RWPE1 (cell line): Measurements from ENCODE around the gene COMMD9.

Experiments used
- CTCF ChIA-PET: fragments of 350-600 bp; sonication (Branson Sonifier 250); formaldehyde crosslinking; extraction: SDS; loops from one replicate; lab custom pipeline; 2021; lab: Yijun Ruan, JAX
- POLR2A ChIA-PET: fragments of 400-600 bp; formaldehyde crosslinking; extraction: SDS; loops from one replicate; lab custom pipeline; 2020; ENCODE audit warnings: antibody characterized with exemption; ENCODE audit not compliant: low non-redundant PET; lab: Yijun Ruan, JAX
- DNase-seq: peaks from one replicate; pipeline ENCODE4 v3.0.0; 2012; ENCODE audit warnings: low spot score
- H3K27ac ChIP-seq: fragments of 450-650 bp; 2 replicates; pipeline ENCODE4 v1.5.1; 2017
- TF ChIP-seq, protein P1 (sequence below): fragments of 450-650 bp; conservative IDR thresholded peaks from 2 replicates; pipeline ENCODE4 v1.5.1; 2017; ENCODE audit warnings: low read depth, mild to moderate bottlenecking

COMMD9 gene

GRCh38 chr11:36240173-36240572 is 49.1 kb downstream of the COMMD9 start:
- POLR2A ChIA-PET: interaction anchor here (0.6 kb wide), 1 partner anchor 249 kb away, joined by 3 read pairs; no protein-coding TSS in a partner anchor
- TF ChIP-seq, protein P1, sequence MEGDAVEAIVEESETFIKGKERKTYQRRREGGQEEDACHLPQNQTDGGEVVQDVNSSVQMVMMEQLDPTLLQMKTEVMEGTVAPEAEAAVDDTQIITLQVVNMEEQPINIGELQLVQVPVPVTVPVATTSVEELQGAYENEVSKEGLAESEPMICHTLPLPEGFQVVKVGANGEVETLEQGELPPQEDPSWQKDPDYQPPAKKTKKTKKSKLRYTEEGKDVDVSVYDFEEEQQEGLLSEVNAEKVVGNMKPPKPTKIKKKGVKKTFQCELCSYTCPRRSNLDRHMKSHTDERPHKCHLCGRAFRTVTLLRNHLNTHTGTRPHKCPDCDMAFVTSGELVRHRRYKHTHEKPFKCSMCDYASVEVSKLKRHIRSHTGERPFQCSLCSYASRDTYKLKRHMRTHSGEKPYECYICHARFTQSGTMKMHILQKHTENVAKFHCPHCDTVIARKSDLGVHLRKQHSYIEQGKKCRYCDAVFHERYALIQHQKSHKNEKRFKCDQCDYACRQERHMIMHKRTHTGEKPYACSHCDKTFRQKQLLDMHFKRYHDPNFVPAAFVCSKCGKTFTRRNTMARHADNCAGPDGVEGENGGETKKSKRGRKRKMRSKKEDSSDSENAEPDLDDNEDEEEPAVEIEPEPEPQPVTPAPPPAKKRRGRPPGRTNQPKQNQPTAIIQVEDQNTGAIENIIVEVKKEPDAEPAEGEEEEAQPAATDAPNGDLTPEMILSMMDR: no peak
- H3K27ac ChIP-seq: no peak overlapping the region
- CTCF ChIA-PET: interaction anchor here (0.7 kb wide), 1 partner anchor 202 kb away, joined by 3 read pairs; no protein-coding TSS in a partner anchor
- no peak for DNase-seq

- POLR2A ChIA-PET: no interaction called here
- CTCF ChIA-PET: interaction anchor here (1.1 kb wide), 1 partner anchor 27 kb away, joined by 3 read pairs; no protein-coding TSS in a partner anchor
Observed at GRCh38 chr11:36239636-36240035, 49.6 kb downstream of the COMMD9 start.

DNA sequence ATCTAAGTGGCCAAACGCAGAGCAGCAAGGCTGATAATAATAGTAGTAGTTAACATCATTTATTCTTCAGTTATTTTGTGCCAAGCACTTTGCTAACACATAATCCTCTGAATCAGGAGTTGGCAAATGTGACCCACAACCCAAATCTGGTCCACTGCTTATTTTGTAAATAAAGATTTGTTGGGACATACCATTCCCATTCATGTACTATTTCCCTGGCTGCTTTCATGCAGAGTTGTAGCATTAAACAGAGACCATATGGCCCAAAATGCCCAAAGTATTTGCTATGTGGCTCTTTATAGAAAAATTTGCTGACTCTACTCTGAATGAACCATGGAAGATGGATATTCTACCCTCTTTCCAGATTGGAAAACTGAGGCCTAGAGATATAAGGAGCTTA is 50.3 kb downstream of the COMMD9 start:
- H3K27ac ChIP-seq: no peak overlapping the region
- TF ChIP-seq, protein P1: no peak
- ChIA-PET POLR2A (no interaction called here), CTCF (interaction anchor here (0.6 to 1.1 kb wide), 2 partner anchors 27 to 107 kb away, joined by 3 to 5 read pairs; no protein-coding TSS in a partner anchor)
- no peak for DNase-seq

More at GRCh38 chr11:36239636-36240035, 49.6 kb downstream of the COMMD9 start:
- no peak overlapping the region for H3K27ac ChIP-seq
- DNase-seq: no peak
- TF ChIP-seq, protein P1: no peak

- ChIA-PET POLR2A (no interaction called here), CTCF (no interaction called here)
- no peak overlapping the region for H3K27ac ChIP-seq
- TF ChIP-seq, protein P1: no peak
- DNase-seq: no peak
Observed at GRCh38 chr11:36238036-36238631, 51.1 kb downstream of the COMMD9 start.

DNA sequence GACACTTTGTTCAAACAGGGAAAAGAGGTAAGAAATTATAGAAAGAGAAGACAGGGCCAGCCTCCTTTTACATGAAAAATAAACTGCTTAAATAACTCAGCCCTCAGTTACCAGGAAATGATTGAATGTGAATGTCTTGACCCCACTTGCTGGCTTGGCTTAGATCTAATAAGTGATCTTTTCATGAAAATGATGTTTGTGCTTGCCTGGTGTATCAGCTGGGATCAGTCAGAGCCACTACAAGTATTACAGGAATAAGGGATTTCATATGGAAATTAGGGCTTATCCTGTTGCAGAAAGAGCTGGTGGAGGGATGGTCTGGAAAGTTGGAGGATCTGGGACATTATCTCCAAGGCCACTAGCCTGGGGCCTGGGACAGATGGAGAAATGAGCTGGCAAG is 51.8 kb downstream of the COMMD9 start:
- ChIA-PET CTCF (no interaction called here), POLR2A (no interaction called here)
- no peak overlapping the region for H3K27ac ChIP-seq
- TF ChIP-seq, protein P1: no peak
- DNase-seq: no peak

- no peak for DNase-seq
- no peak overlapping the region for H3K27ac ChIP-seq
- TF ChIP-seq, protein P1: no peak
- ChIA-PET POLR2A (no interaction called here), CTCF (interaction anchor here (1.4 kb wide), 1 partner anchor 23 kb away, joined by 3 read pairs; no protein-coding TSS in a partner anchor)
Observed at GRCh38 chr11:36235750-36236149, 53.5 kb downstream of the COMMD9 start.
